ENCODE data around the gene PLA2G2C.

PLA2G2C gene

DNA sequence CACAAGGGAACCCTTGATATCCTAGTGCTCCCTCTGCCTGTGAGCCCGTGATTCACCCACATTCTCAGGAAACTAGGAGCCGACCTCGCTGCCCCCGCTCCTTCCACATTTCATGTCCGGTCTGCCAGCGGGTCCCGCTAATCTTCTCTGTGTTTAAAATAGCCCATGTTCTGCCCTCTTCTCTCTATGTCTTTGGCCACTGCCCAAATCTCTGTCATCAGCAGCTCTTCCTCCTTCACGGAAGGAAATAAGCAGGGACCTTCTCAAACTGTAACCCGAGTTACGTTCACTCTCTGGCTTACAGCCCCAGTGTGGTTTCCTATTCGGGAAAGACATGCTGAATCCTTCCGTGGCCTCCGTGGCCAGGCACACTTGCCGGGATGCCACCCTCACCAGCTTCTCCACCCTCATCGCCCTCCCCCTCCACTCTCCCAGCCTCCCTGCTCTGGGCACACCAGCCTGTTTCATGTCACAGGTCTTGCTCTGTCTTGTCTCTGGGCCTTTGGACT lies 21.6 kb downstream of the PLA2G2C start:
- DNase-seq (ENCODE audit: extremely low spot score, insufficient read length, low read depth) (no peak), FAIRE-seq (no peak)

DNA sequence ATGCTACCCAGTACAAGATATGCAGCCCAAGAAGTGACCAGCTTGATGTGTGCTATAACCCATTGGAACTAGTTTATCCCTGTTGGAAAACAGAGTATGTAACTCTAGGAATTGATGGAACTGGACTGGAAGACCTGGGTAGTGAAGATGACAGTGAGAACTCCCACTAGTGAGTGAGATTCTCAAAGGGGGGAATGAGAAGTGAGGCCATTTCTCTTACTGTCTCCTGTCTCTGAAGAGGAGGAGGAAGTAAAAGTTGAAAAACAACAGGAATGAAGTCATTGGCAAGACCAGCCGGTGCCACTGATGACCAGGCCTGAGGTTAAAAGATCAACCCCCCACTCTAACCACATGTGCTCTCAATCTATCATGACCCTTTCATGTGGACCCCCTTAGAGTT lies 26.3 kb downstream of the PLA2G2C start:
- DNase-seq (ENCODE audit: extremely low spot score, insufficient read length, low read depth) (no peak), FAIRE-seq (no peak)

DNA sequence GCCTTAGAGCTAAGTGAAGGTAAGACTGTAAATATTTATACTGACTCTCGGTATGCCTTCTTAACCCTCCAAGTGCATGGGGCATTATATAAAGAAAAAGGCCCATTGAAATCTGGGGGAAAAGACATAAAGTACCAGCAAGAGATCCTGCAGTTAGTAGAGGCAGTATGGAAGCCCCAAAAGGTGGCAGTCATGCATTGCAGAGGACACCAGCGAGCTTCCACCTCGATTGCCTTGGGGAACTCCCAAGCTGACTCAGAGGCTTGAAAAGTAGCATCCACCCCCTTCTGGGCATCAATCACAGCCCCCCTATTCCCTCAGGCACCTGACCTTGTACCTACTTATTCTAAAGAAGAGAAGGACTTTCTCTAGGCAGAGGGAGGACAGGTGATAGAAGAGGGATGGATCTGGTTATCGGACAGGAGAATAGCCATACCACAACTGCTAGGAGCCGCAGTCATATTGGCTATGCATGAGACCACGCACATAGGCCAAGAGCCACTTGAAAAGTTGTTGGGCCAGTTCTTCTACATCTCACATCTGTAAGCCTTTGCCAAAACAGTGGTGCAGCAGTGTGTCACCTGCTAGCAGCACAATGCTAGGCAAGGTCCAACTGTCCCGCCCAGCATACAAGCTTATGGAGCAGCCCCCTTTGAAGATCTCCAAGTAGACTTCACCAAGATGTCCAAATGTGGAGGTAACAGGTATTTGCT lies 27.8 kb downstream of the PLA2G2C start:
- FAIRE-seq (no peak), DNase-seq (ENCODE audit: extremely low spot score, insufficient read length, low read depth) (no peak)

DNA sequence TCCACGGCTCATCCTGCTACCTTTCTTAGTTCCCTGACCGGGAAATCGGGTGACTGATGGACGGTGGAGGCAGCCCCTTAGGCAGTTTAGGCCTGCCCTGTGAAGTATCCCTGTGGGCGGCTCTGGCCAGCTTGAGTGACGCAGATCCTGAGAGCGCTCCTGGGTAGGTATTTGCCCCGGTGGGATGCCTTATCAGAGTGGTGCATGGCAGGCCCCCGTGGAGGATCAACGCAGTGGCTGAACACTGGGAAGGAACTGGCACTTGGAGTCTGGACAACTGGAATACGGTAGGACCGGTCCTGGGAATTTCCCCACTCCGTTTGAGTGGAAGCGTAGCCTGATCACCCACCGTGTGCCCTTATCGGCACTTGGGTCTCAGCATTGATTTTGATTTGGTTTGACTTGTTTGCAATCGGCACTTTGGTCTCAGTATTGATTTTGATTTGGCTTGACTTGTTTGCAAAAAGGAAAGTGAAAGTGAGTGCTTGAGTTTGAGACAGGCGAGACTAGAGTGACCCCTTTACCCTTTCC lies 32.0 kb downstream of the PLA2G2C start:
- DNase-seq (ENCODE audit: extremely low spot score, insufficient read length, low read depth) (no peak), FAIRE-seq (no peak)

DNA sequence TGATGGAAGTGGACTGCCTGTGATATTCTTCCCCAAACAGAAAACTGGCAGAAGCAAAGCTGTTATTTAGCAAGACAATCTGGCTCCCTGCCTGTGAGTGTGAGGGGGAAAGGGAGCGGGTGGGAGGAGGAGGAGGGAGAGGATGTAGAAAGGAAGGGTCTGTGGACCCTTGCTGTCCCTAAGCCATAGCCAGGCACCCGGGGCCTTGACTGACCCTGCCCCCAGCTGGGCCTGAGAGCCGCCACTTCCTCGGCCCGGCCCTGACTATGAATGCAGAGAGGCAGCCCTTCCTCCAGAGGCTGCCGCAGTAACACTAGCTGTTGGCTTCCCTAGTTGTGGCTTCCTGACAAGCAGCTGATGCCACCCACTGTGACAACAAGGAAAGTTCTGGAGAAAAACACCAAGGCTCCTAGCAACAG lies 33.3 kb downstream of the PLA2G2C start:
- no peak for FAIRE-seq

DNA sequence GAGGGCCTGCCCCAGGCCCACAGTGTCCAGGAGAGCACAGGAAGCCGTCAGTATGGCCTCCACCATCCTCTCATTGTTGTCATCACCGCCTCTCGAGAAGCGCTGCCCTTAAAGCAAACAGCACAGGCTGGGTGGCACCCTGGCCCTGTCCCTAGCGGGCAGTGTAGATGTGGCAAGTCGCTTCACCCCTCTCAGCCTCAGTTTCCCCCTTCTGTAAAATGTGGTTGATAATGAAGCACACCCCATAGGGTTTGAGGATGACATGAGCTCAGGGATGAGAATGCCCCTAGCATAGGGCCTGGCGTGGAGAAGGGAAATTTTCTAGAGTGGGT lies 33.8 kb downstream of the PLA2G2C start:
- DNase-seq (ENCODE audit: extremely low spot score, insufficient read length, low read depth) (no peak), FAIRE-seq (no peak)

More for the DNA sequence above, 33.3 kb downstream of the PLA2G2C start:
- no peak for DNase-seq (ENCODE audit: extremely low spot score, insufficient read length, low read depth)

DNA sequence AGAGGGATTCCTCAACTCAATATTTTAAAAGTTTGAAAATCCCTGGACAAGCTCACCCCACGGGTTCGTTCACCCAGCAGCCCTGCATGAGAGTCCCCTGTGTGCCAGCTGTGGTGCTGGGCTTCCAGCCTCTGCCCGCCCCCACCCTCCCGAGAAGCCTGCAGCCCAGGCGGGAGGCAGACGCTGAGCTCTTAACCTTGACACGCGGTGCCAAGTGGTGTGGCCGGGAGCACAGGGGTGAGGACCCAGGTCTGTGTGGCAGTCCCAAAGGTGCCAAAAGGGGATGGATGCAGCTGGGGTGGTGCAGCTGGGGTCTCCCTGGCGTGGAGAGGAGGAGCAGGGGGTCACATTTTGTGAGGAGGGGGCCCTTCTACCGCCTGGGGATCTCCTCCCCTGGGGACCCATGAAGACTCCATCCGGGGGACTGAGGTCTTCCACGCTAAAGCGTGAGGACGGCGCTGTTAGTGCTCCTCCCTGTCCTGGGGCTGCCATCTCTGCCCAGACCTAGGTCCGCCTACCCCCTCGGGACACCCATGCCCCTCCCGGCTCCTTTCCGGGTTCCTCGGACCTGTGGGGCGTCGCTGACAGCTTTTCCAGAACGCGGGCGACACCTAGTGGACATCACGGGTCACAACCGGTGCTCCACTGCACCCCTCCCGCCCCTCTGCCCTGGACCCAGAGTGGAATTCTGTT lies 34.3 kb downstream of the PLA2G2C start:
- peak; percentile 87 for DNase-seq (ENCODE audit: extremely low spot score, insufficient read length, low read depth)
- FAIRE-seq = peak; percentile 82

DNA sequence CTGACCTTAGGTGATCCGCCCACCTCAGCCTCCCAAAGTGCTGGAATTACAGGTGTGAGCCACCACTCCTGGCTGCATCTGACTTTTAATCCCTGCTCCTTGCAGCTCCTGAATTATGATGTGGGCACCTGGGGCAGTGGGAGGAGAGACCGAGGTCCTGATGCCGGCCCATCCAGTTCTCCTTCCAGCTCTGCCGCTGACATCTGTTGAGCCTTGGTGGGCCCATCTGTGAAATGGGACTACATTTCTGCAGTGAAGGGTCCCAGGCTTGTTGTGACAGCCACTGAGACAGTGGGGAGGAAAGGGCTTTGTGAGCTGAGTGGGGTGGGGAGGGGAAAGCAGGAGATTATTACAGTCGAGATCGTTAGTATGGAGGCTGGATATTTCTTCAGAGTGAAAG lies 35.3 kb downstream of the PLA2G2C start:
- DNase-seq (ENCODE audit: extremely low spot score, insufficient read length, low read depth) (no peak), FAIRE-seq (no peak)

DNA sequence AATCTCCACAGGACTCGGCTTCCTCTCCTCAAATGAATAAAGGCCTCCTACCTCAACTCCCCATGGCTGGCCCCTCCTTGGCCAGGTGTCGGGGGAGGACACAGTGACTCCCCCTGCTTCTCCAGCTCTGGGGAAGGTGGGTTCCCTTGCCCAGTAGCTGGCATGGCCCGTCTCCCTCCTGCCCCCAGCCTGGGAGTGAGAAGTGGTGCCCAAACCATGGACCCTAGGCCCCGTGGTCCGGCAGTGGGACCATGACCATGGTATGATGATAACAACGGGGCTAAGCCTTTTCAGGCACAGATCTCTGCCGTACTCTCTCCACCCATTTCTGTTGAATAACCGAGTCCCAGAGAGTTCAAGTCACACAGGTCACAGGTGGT lies 36.0 kb downstream of the PLA2G2C start:
- FAIRE-seq (no peak), DNase-seq (ENCODE audit: extremely low spot score, insufficient read length, low read depth) (no peak)

DNA sequence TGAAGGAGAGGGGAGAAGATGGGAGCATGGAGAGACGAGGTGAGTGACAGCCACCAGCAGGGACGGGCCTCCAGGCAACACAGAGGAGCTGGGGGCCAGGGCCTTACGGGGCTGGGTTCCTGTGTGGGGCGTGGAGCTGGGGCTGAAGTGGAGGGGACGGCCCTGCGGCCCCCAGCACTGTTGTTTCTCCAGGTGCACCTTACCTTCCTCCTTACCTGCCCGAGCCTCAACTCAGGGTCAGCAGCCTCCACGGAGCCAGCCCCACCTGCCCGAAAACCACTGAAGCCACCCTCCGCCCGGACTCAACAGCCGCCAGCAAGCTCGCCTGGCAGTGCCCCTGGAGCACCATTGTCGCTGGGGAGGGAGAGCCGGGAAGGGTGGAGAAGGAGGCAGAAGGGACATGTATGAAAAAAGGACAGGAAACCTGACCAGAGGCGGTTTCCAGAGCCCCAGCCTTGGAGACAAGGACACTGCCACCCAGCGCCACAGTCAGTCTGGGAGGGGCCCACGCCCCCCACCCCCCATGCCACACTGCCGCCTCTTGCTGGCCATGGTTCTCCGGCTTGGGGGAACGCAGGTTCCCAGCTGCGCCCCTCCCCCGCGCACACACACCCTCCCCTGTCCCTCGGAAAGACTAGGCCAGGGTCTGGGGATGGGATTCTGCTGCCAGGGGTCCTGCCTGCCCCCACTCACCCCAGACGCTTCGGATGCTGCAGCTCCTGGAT lies 36.6 kb downstream of the PLA2G2C start:
- DNase-seq (ENCODE audit: extremely low spot score, insufficient read length, low read depth) = no peak
- no peak for FAIRE-seq

DNA sequence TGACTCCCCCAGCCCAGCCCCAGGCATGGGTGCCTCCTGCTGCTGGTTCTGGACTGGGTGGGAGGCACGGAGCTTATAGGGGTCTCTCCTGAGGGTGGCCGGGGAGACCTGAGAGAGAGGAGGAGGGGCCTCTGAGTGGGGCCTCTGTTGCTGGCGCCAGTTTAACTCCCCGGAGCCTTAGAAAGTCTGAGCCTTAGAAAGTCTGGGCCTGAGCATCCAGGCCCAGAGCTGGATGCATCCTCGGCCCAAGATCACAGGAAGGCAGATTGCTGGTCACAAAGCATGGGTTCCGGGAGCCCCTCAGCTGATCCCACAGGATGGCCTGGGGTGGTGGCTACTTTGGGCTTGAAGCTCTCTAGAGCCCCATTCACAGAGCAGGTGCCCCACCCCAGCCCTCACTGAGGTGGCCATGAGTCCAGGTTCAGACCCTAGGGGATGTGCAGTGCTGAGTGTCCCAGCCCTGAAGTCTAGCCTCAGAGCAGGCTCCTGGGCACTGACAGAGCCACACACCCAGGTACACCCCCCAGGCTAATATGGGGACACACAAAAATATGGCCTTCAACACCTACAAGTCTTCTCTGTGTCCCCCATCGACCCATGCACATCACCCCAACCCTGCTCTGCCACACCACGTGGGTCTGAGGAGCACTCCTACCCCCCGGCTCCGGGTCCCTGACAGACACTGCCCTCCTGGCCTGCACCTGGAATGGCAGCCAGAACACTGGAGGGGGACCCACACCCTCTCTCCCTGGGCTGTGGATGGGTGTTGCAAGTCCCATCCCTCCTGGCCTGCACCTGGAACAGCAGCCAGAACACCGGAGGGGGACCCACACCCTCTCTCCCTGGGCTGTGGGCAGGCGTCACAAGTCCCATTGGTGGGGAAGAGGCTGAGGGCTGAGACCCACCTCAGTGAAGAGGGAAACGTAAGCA lies 37.5 kb downstream of the PLA2G2C start:
- no peak for FAIRE-seq

DNA sequence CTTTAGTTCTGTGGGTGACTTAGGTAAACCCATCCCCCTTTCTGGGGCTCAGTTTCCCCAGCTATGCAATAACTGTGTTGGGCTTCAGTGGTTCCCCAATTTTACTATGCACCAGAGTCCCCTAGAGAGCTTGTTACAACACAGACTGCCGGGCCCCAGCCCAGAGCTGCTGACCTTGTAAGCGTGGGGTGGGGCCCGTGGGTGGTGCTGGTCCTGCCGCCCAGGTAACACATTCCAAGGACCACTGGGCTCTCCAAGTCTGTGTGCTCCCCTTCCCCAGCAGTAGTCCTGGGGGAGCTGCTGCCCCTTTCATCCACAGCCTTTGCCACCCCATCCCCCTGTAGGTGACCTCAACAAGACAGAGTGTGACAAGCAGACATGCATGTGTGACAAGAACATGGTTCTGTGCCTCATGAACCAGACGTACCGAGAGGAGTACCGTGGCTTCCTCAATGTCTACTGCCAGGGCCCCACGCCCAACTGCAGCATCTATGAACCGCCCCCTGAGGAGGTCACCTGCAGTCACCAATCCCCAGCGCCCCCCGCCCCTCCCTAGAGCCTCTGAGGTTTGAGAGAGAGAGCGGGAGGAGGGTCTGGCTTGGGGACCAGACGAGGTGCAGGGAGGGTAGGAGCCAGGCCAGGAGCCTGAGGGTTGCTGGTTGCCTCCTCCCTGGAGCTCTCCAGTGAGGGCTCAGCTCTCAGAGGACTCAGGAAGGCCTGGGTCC lies 38.3 kb downstream of the PLA2G2C start:
- no peak for FAIRE-seq
- no peak for DNase-seq (ENCODE audit: extremely low spot score, insufficient read length, low read depth)

More for the DNA sequence above, 37.5 kb downstream of the PLA2G2C start:
- DNase-seq (ENCODE audit: extremely low spot score, insufficient read length, low read depth) = no peak

DNA sequence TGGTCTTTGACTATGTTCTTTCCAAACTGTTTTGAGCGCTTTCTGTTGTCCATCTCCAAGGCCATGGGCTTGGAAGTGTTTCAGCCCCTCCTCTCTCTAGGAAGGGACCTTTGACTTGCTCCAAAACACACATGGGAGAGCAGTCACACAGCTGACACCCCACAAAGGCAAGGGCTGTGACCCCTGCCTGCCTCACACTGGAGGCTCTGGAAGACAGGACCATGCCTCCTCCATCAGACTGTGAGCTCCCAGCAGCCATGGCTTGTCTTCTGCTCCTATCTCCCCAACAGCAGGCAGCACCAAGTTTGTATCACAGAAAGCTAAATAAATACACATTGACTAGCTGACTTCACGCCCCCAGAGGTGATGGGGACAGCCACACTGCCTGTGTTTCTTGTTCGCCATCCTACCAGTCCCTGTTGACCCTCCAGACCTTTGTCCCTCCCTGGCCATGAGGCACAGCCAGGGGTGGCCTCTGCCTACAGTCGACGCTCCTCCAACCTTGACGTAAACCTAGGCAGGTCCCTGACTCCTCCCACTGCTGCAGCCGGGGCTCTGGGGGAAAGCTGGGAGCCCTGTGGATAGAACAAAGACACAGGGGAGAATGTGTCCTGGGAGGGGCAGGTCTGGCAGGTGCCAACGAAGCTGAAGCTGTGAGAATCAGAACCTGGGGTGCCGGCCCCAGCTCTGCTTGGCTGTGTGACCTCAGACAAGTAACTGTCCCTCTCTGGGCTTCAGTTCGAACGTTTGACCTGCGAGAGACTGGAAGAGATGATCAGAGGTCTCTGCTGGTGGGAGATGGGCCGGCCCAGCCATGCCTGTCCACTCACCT lies 42.4 kb downstream of the PLA2G2C start:
- no peak for FAIRE-seq

DNA sequence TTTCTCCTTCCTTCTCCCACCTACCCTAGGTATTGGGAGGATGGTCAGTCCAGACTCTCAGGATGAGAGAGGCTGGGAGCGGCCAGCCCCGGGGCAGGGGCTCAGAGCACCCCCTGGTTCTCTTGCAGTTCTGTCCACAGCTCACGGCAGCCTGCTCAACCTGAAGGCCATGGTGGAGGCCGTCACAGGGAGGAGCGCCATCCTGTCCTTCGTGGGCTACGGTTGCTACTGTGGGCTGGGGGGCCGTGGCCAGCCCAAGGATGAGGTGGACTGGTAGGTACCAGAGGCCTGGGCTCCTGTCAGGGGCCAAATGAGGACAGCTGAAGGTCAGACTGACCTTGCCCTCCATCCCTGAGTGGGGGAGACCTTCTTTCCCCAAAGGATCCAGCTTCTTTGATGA lies 43.0 kb downstream of the PLA2G2C start:
- DNase-seq (ENCODE audit: extremely low spot score, insufficient read length, low read depth) (no peak), FAIRE-seq (no peak)

More for the DNA sequence above, 42.4 kb downstream of the PLA2G2C start:
- DNase-seq (ENCODE audit: extremely low spot score, insufficient read length, low read depth) = no peak

DNA sequence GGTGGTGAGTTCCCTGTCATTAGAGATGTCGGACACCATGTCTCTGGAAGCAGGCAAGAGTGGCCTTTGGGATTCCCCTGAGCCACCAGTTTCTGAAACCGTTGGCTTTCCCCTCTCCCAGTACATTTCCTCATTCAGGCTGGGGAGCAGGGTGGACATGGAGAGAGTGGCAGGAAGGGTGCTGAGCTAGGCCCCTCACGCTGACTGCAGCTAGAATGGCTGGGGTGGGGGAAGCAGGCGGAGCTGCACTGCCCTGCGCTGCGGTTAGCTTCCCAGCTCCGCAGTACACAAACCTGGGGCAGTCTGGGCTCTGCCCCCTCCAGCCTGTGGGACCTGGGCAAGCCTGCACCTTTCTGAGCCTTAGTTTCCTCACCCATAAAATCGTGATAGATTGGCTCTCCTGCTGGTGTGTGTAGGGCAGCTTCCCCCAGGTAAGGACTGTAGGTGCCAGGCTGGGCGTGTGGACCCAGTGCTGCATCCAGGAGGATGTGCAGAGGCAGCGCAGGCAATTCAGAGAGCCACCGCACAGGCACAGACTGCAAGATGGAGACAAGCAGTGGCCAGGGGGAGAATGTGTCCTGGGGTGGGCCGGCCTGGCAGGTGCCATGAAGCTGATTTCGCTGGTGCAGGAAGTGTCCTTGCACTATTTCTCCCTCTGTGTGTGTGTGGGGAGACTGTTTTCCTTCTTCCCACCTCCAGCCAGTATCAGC lies 44.2 kb downstream of the PLA2G2C start:
- FAIRE-seq (no peak), DNase-seq (ENCODE audit: extremely low spot score, insufficient read length, low read depth) (no peak)

DNA sequence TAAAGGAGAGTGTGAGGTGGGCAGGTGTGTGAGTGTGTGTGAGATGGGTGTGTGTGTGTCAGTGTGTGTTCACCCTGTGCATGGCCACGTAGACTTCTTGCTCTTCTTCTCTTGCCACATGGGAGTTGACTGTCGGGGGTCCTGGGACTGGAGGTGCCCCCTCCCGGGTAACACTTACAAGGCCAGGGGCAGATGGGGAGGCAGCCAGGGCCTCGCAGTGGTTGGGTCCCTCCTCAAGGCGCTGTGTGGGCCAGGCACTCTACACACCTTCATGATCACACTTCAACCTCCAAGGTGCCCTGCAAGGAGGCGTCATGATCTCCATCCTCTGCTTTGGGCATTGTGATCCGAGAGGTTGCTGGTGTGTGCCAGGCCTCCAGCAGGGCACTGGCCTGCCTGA lies 44.9 kb downstream of the PLA2G2C start:
- DNase-seq (ENCODE audit: extremely low spot score, insufficient read length, low read depth) (no peak), FAIRE-seq (no peak)

DNA sequence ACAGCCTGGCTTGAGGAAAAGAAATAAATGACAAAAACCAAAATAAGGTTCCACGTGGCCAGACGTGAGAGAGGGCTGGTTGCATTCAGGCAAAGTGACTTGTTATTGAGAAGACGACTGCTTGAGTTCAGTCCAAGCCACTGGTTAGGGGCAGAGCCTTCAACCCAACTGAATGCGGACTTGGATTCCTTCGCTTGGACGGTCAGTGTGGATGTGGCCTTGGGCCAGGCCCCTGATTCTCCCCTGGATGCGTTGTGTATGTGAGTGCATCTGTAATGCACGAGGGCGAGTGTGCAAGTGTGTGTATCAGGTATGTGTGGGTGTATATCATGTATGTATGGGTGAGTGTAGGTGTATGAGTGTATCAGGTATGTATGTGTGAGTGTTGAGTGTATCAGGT lies 45.3 kb downstream of the PLA2G2C start:
- FAIRE-seq (no peak), DNase-seq (ENCODE audit: extremely low spot score, insufficient read length, low read depth) (no peak)
